GM23338 (cell line): ENCODE measurements around the gene SLC13A3. TPM values are rescaled to one million over a fixed set of nuclear protein-coding genes. Genes with fewer than 3 reads are reported as not detected.

Experiments used
- ATAC-seq: fragments of 200-7000 bp; cut with Tn5 transposase; 3 replicates; pipeline ENCODE4 v1.9.1; 2020
- DNase-seq: peaks from one replicate; pipeline ENCODE4 v3.0.0-alpha.2; 2015; ENCODE audit warnings: low spot score
- H2AFZ ChIP-seq: fragments of 200-600 bp; sonication (generic); 2 replicates; pipeline ENCODE4 v1.8.0; 2016; ENCODE audit warnings: antibody characterized with exemption, mild to moderate bottlenecking, moderate library complexity
- H3F3A ChIP-seq: fragments of 200-600 bp; sonication (generic); replicated peaks from 2 replicates; pipeline ENCODE4 v1.8.0; 2017; ENCODE audit warnings: antibody characterized with exemption, mixed run types, low read depth
- H3K27ac ChIP-seq: fragments of 200-600 bp; sonication (generic); 2 replicates; pipeline ENCODE4 v1.6.1; 2016; ENCODE audit warnings: low read depth
- H3K27me3 ChIP-seq: fragments of 200-600 bp; sonication (generic); 2 replicates; pipeline ENCODE4 v1.8.0; 2016; ENCODE audit warnings: mild to moderate bottlenecking, mixed run types, moderate library complexity; ENCODE audit not compliant: insufficient read depth
- H3K36me3 ChIP-seq: fragments of 200-600 bp; sonication (generic); 2 replicates; pipeline ENCODE4 v1.8.0; 2016; ENCODE audit warnings: mild to moderate bottlenecking; ENCODE audit not compliant: insufficient read depth
- H3K4me1 ChIP-seq: fragments of 200-600 bp; sonication (generic); 2 replicates; pipeline ENCODE4 v1.8.0; 2016; ENCODE audit warnings: mild to moderate bottlenecking, moderate library complexity; ENCODE audit not compliant: insufficient read depth
- H3K4me2 ChIP-seq: fragments of 200-600 bp; sonication (generic); 2 replicates; pipeline ENCODE4 v1.7.1; 2017; ENCODE audit warnings: mixed run types
- H3K4me3 ChIP-seq: fragments of 200-600 bp; sonication (generic); 2 replicates; pipeline ENCODE4 v1.6.1; 2016; ENCODE audit warnings: mixed run types
- H3K79me2 ChIP-seq: fragments of 200-600 bp; sonication (generic); replicated peaks from 2 replicates; pipeline ENCODE4 v1.8.0; 2017; ENCODE audit warnings: mild to moderate bottlenecking; ENCODE audit not compliant: insufficient read depth
- H3K9me2 ChIP-seq: fragments of 200-600 bp; sonication (generic); 2 replicates; pipeline ENCODE4 v1.8.0; 2017; ENCODE audit not compliant: insufficient read depth
- H4K20me1 ChIP-seq: fragments of 200-600 bp; sonication (generic); replicated peaks from 2 replicates; pipeline ENCODE4 v1.8.0; 2017; ENCODE audit warnings: mild to moderate bottlenecking; ENCODE audit not compliant: insufficient read depth
- H3K27ac Mint-ChIP-seq: 2 replicates; pipeline ENCODE4 v1.8.0; 2020; ENCODE audit warnings: inconsistent platforms, mild to moderate bottlenecking, moderate library complexity, mixed read lengths
- H3K27me3 Mint-ChIP-seq: 3 replicates; pipeline ENCODE4 v1.8.0; 2022; ENCODE audit warnings: low read depth, mild to moderate bottlenecking, moderate library complexity, mixed read lengths, inconsistent platforms; ENCODE audit not compliant: insufficient read depth, poor library complexity
- H3K36me3 Mint-ChIP-seq: 3 replicates; pipeline ENCODE4 v1.8.0; 2021; ENCODE audit warnings: low read depth, mild to moderate bottlenecking, inconsistent platforms, moderate library complexity, mixed read lengths
- H3K4me1 Mint-ChIP-seq: 3 replicates; pipeline ENCODE4 v1.8.0; 2020; ENCODE audit warnings: mild to moderate bottlenecking, inconsistent platforms, mixed read lengths
- H3K4me3 Mint-ChIP-seq: 3 replicates; pipeline ENCODE4 v1.8.0; 2021; ENCODE audit warnings: moderate library complexity, mild to moderate bottlenecking, inconsistent platforms, mixed read lengths
- H3K9me3 Mint-ChIP-seq: 3 replicates; pipeline ENCODE4 v1.8.0; 2020; ENCODE audit warnings: moderate library complexity, mild to moderate bottlenecking, inconsistent platforms, mixed read lengths
- CREB1 ChIP-seq: fragments of 250-450 bp; sonication (Bioruptor Pico); IDR thresholded peaks from 2 replicates; pipeline ENCODE4 v1.5.0; 2020; ENCODE audit warnings: low read depth, mild to moderate bottlenecking, moderate library complexity
- EZH2 ChIP-seq: fragments of 200-600 bp; sonication (generic); IDR thresholded peaks from one replicate; pipeline ENCODE4 v1.8.0; 2017; ENCODE audit warnings: antibody characterized with exemption, mild to moderate bottlenecking, low read depth; ENCODE audit not compliant: unreplicated experiment
- EZH2phosphoT487 ChIP-seq: fragments of 200-600 bp; sonication (generic); IDR thresholded peaks from one replicate; pipeline ENCODE4 v1.8.1; 2018; ENCODE audit warnings: antibody characterized with exemption; ENCODE audit not compliant: unreplicated experiment
- JUNB ChIP-seq: IDR thresholded peaks from one replicate; pipeline ENCODE4 v1.6.1; 2016; ENCODE audit warnings: antibody characterized with exemption; ENCODE audit not compliant: unreplicated experiment
- NANOG ChIP-seq: IDR thresholded peaks from 2 replicates; pipeline ENCODE4 v1.6.1; 2016; ENCODE audit warnings: antibody characterized with exemption, borderline replicate concordance
- POLR2AphosphoS5 ChIP-seq: IDR thresholded peaks from 2 replicates; pipeline ENCODE4 v1.6.1; 2016; ENCODE audit warnings: antibody characterized with exemption, low read depth
- STAT1 ChIP-seq: IDR thresholded peaks from one replicate; pipeline ENCODE4 v1.6.1; 2016; ENCODE audit warnings: antibody characterized with exemption; ENCODE audit not compliant: unreplicated experiment
- ZNF114 ChIP-seq: fragments of 250-450 bp; sonication (Bioruptor Pico); IDR thresholded peaks from 2 replicates; pipeline ENCODE4 v1.5.0; 2020; ENCODE audit warnings: mild to moderate bottlenecking, moderate library complexity
- ZNF331 ChIP-seq: fragments of 250-450 bp; sonication (Bioruptor Pico); IDR thresholded peaks from 2 replicates; pipeline ENCODE4 v1.5.0; 2020; ENCODE audit warnings: low read depth, mild to moderate bottlenecking, moderate library complexity
- polyA plus RNA-seq: library from polyadenylated mRNA; unstranded; fragments of >200 nt; fragmentation: Nextera tagmentation; extraction: Ambion mirVana; gene quantifications from 2 replicates; pipeline ENCODE4 v1.2.1, GENCODE V29; 2016
- total RNA-seq: library from RNA; depleted of rRNA; stranded (reverse); fragments of >200 nt; shearing (Covaris generic); gene quantifications from 2 replicates; pipeline ENCODE4 v1.2.3, GENCODE V29; 2014
- TF ChIP-seq, protein P1 (sequence below): fragments of 250-450 bp; sonication (Bioruptor Pico); IDR thresholded peaks from 2 replicates; pipeline ENCODE4 v1.5.0; 2020; ENCODE audit warnings: mild to moderate bottlenecking, moderate library complexity
- TF ChIP-seq, protein P2 (sequence below): IDR thresholded peaks from 2 replicates; pipeline ENCODE4 v1.6.1; 2016; ENCODE audit warnings: antibody characterized with exemption
- TF ChIP-seq, protein P3 (sequence below): IDR thresholded peaks from one replicate; pipeline ENCODE4 v1.6.1; 2018; ENCODE audit warnings: antibody characterized with exemption; ENCODE audit not compliant: unreplicated experiment
- TF ChIP-seq, protein P4 (sequence below), 2 experiments: fragments of 200-600 bp in 1 of 2; sonication (generic) in 1 of 2; conservative IDR thresholded peaks; 2 replicates each; pipeline versions ENCODE4 v1.5.1 to v1.6.1; 2016 to 2017; ENCODE audit warnings: antibody characterized with exemption in 2 of 2, low read depth in 2 of 2, mild to moderate bottlenecking in 2 of 2, moderate library complexity in 1 of 2

Gene SLC13A3
- total and polyA plus RNA-seq, 2 experiments from 2014 or later = 8.6 to 9.1 TPM

DNA sequence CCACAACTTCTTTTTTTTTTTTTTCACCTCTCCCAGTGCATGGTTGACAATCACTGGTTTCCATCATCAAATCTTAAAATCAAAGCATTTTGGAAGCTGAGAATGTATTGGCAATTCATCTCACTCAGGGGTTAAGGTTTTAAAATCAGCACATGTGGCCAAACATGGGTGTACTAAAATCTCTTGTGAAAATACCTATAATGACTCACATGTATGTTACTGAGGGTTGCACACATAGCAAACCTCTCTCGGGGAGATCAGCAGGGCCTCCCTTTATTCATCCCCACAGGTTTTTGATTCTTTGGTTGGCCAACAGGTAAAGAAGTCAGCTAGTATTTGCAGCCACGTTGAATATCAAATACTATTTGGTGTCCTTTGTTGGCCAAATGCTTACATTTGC, 56.5 kb downstream of the SLC13A3 start:
- H3K9me3 Mint-ChIP-seq = no peaks in the 10 kb centered on the region
- H3K4me3 ChIP-seq = no peak overlapping the region
- H3K4me1 ChIP-seq = peaks cover 22% of the 10 kb centered on the region
- no peaks in the 10 kb centered on the region for H3K9me2 ChIP-seq
- H3K4me1 Mint-ChIP-seq = peaks cover 22% of the 10 kb centered on the region
- no peaks in the 10 kb centered on the region for H4K20me1 ChIP-seq
- H3K4me2 ChIP-seq = peak overlapping the region; percentile 11
- peaks cover 3% of the 10 kb centered on the region for H3K27me3 Mint-ChIP-seq
- DNase-seq (peak; percentile 35), ATAC-seq (peak; percentile 32)
- no peak for TF ChIP-seq NANOG
- no peak for TF ChIP-seq ZNF331
- TF ChIP-seq, protein P1, sequence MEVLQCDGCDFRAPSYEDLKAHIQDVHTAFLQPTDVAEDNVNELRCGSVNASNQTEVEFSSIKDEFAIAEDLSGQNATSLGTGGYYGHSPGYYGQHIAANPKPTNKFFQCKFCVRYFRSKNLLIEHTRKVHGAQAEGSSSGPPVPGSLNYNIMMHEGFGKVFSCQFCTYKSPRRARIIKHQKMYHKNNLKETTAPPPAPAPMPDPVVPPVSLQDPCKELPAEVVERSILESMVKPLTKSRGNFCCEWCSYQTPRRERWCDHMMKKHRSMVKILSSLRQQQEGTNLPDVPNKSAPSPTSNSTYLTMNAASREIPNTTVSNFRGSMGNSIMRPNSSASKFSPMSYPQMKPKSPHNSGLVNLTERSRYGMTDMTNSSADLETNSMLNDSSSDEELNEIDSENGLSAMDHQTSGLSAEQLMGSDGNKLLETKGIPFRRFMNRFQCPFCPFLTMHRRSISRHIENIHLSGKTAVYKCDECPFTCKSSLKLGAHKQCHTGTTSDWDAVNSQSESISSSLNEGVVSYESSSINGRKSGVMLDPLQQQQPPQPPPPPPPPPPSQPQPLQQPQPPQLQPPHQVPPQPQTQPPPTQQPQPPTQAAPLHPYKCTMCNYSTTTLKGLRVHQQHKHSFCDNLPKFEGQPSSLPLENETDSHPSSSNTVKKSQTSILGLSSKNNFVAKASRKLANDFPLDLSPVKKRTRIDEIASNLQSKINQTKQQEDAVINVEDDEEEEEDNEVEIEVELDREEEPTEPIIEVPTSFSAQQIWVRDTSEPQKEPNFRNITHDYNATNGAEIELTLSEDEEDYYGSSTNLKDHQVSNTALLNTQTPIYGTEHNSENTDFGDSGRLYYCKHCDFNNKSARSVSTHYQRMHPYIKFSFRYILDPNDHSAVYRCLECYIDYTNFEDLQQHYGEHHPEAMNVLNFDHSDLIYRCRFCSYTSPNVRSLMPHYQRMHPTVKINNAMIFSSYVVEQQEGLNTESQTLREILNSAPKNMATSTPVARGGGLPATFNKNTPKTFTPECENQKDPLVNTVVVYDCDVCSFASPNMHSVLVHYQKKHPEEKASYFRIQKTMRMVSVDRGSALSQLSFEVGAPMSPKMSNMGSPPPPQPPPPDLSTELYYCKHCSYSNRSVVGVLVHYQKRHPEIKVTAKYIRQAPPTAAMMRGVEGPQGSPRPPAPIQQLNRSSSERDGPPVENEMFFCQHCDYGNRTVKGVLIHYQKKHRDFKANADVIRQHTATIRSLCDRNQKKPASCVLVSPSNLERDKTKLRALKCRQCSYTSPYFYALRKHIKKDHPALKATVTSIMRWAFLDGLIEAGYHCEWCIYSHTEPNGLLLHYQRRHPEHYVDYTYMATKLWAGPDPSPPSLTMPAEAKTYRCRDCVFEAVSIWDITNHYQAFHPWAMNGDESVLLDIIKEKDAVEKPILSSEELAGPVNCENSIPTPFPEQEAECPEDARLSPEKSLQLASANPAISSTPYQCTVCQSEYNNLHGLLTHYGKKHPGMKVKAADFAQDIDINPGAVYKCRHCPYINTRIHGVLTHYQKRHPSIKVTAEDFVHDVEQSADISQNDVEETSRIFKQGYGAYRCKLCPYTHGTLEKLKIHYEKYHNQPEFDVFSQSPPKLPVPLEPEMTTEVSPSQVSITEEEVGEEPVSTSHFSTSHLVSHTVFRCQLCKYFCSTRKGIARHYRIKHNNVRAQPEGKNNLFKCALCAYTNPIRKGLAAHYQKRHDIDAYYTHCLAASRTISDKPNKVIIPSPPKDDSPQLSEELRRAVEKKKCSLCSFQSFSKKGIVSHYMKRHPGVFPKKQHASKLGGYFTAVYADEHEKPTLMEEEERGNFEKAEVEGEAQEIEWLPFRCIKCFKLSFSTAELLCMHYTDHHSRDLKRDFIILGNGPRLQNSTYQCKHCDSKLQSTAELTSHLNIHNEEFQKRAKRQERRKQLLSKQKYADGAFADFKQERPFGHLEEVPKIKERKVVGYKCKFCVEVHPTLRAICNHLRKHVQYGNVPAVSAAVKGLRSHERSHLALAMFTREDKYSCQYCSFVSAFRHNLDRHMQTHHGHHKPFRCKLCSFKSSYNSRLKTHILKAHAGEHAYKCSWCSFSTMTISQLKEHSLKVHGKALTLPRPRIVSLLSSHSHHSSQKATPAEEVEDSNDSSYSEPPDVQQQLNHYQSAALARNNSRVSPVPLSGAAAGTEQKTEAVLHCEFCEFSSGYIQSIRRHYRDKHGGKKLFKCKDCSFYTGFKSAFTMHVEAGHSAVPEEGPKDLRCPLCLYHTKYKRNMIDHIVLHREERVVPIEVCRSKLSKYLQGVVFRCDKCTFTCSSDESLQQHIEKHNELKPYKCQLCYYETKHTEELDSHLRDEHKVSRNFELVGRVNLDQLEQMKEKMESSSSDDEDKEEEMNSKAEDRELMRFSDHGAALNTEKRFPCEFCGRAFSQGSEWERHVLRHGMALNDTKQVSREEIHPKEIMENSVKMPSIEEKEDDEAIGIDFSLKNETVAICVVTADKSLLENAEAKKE = no peak
- TF ChIP-seq, protein P2, sequence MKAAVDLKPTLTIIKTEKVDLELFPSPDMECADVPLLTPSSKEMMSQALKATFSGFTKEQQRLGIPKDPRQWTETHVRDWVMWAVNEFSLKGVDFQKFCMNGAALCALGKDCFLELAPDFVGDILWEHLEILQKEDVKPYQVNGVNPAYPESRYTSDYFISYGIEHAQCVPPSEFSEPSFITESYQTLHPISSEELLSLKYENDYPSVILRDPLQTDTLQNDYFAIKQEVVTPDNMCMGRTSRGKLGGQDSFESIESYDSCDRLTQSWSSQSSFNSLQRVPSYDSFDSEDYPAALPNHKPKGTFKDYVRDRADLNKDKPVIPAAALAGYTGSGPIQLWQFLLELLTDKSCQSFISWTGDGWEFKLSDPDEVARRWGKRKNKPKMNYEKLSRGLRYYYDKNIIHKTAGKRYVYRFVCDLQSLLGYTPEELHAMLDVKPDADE = no peak
- TF ChIP-seq CREB1 (CRISPR knock-in tag) = no peak
- TF ChIP-seq, protein P3, sequence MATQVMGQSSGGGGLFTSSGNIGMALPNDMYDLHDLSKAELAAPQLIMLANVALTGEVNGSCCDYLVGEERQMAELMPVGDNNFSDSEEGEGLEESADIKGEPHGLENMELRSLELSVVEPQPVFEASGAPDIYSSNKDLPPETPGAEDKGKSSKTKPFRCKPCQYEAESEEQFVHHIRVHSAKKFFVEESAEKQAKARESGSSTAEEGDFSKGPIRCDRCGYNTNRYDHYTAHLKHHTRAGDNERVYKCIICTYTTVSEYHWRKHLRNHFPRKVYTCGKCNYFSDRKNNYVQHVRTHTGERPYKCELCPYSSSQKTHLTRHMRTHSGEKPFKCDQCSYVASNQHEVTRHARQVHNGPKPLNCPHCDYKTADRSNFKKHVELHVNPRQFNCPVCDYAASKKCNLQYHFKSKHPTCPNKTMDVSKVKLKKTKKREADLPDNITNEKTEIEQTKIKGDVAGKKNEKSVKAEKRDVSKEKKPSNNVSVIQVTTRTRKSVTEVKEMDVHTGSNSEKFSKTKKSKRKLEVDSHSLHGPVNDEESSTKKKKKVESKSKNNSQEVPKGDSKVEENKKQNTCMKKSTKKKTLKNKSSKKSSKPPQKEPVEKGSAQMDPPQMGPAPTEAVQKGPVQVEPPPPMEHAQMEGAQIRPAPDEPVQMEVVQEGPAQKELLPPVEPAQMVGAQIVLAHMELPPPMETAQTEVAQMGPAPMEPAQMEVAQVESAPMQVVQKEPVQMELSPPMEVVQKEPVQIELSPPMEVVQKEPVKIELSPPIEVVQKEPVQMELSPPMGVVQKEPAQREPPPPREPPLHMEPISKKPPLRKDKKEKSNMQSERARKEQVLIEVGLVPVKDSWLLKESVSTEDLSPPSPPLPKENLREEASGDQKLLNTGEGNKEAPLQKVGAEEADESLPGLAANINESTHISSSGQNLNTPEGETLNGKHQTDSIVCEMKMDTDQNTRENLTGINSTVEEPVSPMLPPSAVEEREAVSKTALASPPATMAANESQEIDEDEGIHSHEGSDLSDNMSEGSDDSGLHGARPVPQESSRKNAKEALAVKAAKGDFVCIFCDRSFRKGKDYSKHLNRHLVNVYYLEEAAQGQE = no peak
- no peak for TF ChIP-seq EZH2phosphoT487
- no peak for TF ChIP-seq EZH2
- TF ChIP-seq, protein P4, sequence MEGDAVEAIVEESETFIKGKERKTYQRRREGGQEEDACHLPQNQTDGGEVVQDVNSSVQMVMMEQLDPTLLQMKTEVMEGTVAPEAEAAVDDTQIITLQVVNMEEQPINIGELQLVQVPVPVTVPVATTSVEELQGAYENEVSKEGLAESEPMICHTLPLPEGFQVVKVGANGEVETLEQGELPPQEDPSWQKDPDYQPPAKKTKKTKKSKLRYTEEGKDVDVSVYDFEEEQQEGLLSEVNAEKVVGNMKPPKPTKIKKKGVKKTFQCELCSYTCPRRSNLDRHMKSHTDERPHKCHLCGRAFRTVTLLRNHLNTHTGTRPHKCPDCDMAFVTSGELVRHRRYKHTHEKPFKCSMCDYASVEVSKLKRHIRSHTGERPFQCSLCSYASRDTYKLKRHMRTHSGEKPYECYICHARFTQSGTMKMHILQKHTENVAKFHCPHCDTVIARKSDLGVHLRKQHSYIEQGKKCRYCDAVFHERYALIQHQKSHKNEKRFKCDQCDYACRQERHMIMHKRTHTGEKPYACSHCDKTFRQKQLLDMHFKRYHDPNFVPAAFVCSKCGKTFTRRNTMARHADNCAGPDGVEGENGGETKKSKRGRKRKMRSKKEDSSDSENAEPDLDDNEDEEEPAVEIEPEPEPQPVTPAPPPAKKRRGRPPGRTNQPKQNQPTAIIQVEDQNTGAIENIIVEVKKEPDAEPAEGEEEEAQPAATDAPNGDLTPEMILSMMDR (conservative IDR thresholded peaks at IDR 0.05; ENCODE audit: low read depth in 2 of 2) = no peak
- no peak for TF ChIP-seq STAT1
- TF ChIP-seq POLR2AphosphoS5 = no peak
- no peak for TF ChIP-seq ZNF114 (CRISPR knock-in tag)
- TF ChIP-seq JUNB = no peak
- no peak overlapping the region for H2AFZ ChIP-seq
- peak overlapping the region; percentile 83 for H3K27ac ChIP-seq
- H3K27me3 ChIP-seq = no peaks in the 10 kb centered on the region
- H3K4me3 Mint-ChIP-seq = no peak overlapping the region
- no peaks in the 10 kb centered on the region for H3K79me2 ChIP-seq
- H3K36me3 Mint-ChIP-seq = peaks cover 5% of the 10 kb centered on the region; the same call in 1 of the 3 replicates
- 0 out of 2 replicates have a peak, but pooled peaks cover 3% of the 10 kb centered on the region for H3F3A ChIP-seq
- H3K36me3 ChIP-seq = no peaks in the 10 kb centered on the region
- no peak overlapping the region for H3K27ac Mint-ChIP-seq
